Activated CD4-positive, alpha-beta T cell treated with anti-CD3 and anti-CD28 coated beads for 1 hour (primary cell): Measurements from ENCODE around the gene CRB2.

Experiments used
- DNase-seq: peaks from one replicate; pipeline ENCODE4 v3.0.0-alpha.2; 2020

Gene CRB2

GRCh38 chr9:123349033-123349432 is 7.0 kb upstream of the CRB2 start:
- no peak for DNase-seq

GRCh38 chr9:123349691-123350480 is 6.1 kb upstream of the CRB2 start:
- peak; percentile 50 for DNase-seq

GRCh38 chr9:123350590-123351310 is 5.2 kb upstream of the CRB2 start:
- no peak for DNase-seq

- DNase-seq = no peak
Observed at GRCh38 chr9:123353041-123353440, 3.0 kb upstream of the CRB2 start.

GRCh38 chr9:123353984-123354591 is 1.9 kb upstream of the CRB2 start:
- peak; percentile 20 for DNase-seq

- no peak for DNase-seq
Observed at GRCh38 chr9:123354806-123355508, 1.0 kb upstream of the CRB2 start.

GRCh38 chr9:123356851-123357742 is 1.1 kb downstream of the CRB2 start:
- no peak for DNase-seq

GRCh38 chr9:123357743-123358059 is 1.7 kb downstream of the CRB2 start:
- no peak for DNase-seq

- no peak for DNase-seq
Observed at GRCh38 chr9:123358181-123358905, 2.3 kb downstream of the CRB2 start.

- no peak for DNase-seq
Observed at GRCh38 chr9:123359106-123359505, 3.1 kb downstream of the CRB2 start.

GRCh38 chr9:123359546-123359945 is 3.5 kb downstream of the CRB2 start:
- DNase-seq = no peak

- no peak for DNase-seq
Observed at GRCh38 chr9:123360161-123361085, 4.4 kb downstream of the CRB2 start.

- DNase-seq = no peak
Observed at GRCh38 chr9:123361086-123361730, 5.2 kb downstream of the CRB2 start.

- no peak for DNase-seq
Observed at GRCh38 chr9:123361731-123362510, 5.9 kb downstream of the CRB2 start.

- no peak for DNase-seq
Observed at GRCh38 chr9:123362856-123363255, 6.9 kb downstream of the CRB2 start.

GRCh38 chr9:123364241-123364824 is 8.3 kb downstream of the CRB2 start:
- no peak for DNase-seq

GRCh38 chr9:123365287-123365880 is 9.4 kb downstream of the CRB2 start:
- no peak for DNase-seq

GRCh38 chr9:123365881-123366528 is 10.0 kb downstream of the CRB2 start:
- no peak for DNase-seq
